OCI-LY1 (cell line): ENCODE measurements around the gene RABL6.

Experiments
- H2AFZ ChIP-seq: fragments of 200-600 bp; sonication (generic), shearing (Covaris generic); 2 replicates; pipeline ENCODE4 v1.6.0; 2014; ENCODE audit warnings: antibody characterized with exemption, mild to moderate bottlenecking, low read length
- H3F3A ChIP-seq: fragments of 200-600 bp; sonication (generic), shearing (Covaris generic); 2 replicates; pipeline ENCODE4 v1.6.0; 2014; ENCODE audit warnings: mild to moderate bottlenecking, antibody characterized with exemption, low read length, moderate library complexity; ENCODE audit not compliant: insufficient read depth
- H3K27ac ChIP-seq: fragments of 200-600 bp; sonication (generic); 2 replicates; pipeline ENCODE4 v1.5.1; 2014; ENCODE audit warnings: low read length, mixed run types, mild to moderate bottlenecking, low read depth; ENCODE audit not compliant: poor library complexity, severe bottlenecking
- H3K27me3 ChIP-seq: fragments of 200-600 bp; sonication (generic); 2 replicates; pipeline ENCODE4 v1.6.0; 2014; ENCODE audit warnings: antibody characterized with exemption, mild to moderate bottlenecking, low read length, moderate library complexity; ENCODE audit not compliant: insufficient read depth
- H3K36me3 ChIP-seq: fragments of 200-600 bp; sonication (generic); 2 replicates; pipeline ENCODE4 v1.6.1; 2014; ENCODE audit warnings: mild to moderate bottlenecking, antibody characterized with exemption, low read length, moderate library complexity, mixed read lengths; ENCODE audit not compliant: insufficient read depth
- H3K4me1 ChIP-seq: fragments of 200-600 bp; sonication (generic); 2 replicates; pipeline ENCODE4 v1.5.1; 2014; ENCODE audit warnings: mild to moderate bottlenecking, low read length, moderate library complexity; ENCODE audit not compliant: insufficient read depth, severe bottlenecking
- H3K4me2 ChIP-seq: fragments of 200-600 bp; sonication (generic), shearing (Covaris generic); 2 replicates; pipeline ENCODE4 v1.6.1; 2014; ENCODE audit warnings: low read length
- H3K4me3 ChIP-seq: fragments of 200-600 bp; sonication (generic); 2 replicates; pipeline ENCODE4 v1.5.1; 2014; ENCODE audit warnings: low read length, low read depth, mild to moderate bottlenecking, mixed read lengths; ENCODE audit not compliant: poor library complexity, severe bottlenecking
- H3K79me2 ChIP-seq: fragments of 200-600 bp; shearing (Covaris generic); 2 replicates; pipeline ENCODE4 v1.6.1; 2016; ENCODE audit warnings: mixed run types, low read length, mixed read lengths; ENCODE audit not compliant: insufficient read depth
- H3K9ac ChIP-seq: fragments of 200-600 bp; sonication (generic), shearing (Covaris generic); 2 replicates; pipeline ENCODE4 v1.6.1; 2014; ENCODE audit warnings: mild to moderate bottlenecking, low read length, mixed read lengths
- H3K9me2 ChIP-seq: fragments of 200-600 bp; sonication (generic), shearing (Covaris generic); 2 replicates; pipeline ENCODE4 v1.6.1; 2014; ENCODE audit warnings: low read depth, mild to moderate bottlenecking, low read length, mixed read lengths
- H3K9me3 ChIP-seq: fragments of 200-600 bp; shearing (Covaris generic); 2 replicates; pipeline ENCODE4 v1.6.1; 2014; ENCODE audit warnings: low read length, mixed read lengths
- H4K20me1 ChIP-seq: fragments of 200-600 bp; sonication (generic), shearing (Covaris generic); 2 replicates; pipeline ENCODE4 v1.6.0; 2016; ENCODE audit warnings: mild to moderate bottlenecking, low read length; ENCODE audit not compliant: insufficient read depth
- CTCF ChIP-seq: fragments of 200-600 bp; sonication (generic), shearing (Covaris generic); IDR thresholded peaks from 2 replicates; pipeline ENCODE4 v1.5.1; 2017; ENCODE audit warnings: mild to moderate bottlenecking, antibody characterized with exemption, low read length, moderate library complexity, mixed read lengths
- EZH2 ChIP-seq: fragments of 200-600 bp; sonication (generic), shearing (Covaris generic); IDR thresholded peaks from 2 replicates; pipeline ENCODE4 v1.8.0; 2017; ENCODE audit warnings: borderline replicate concordance, mixed run types, mild to moderate bottlenecking, antibody characterized with exemption, low read length, moderate library complexity, mixed read lengths

RABL6 gene

GRCh38 chr9:136857166-136857565 is 49.4 kb downstream of the RABL6 start:
- Histone ChIP-seq H3K79me2 (no peaks in the 10 kb centered on the region), H3K4me1 (no peaks in the 10 kb centered on the region), H3K9me2 (no peaks in the 10 kb centered on the region), H2AFZ (no peak overlapping the region), H3F3A (no peaks in the 10 kb centered on the region), H3K27me3 (no peaks in the 10 kb centered on the region), H3K4me2 (no peak overlapping the region), H3K27ac (no peak overlapping the region), H3K4me3 (no peak overlapping the region), H3K9me3 (no peaks in the 10 kb centered on the region), H4K20me1 (no peaks in the 10 kb centered on the region), H3K9ac (no peak overlapping the region), H3K36me3 (peaks cover 18% of the 10 kb centered on the region)
- no peak for TF ChIP-seq CTCF
- no peak for TF ChIP-seq EZH2

GRCh38 chr9:136857581-136858412 is 50.0 kb downstream of the RABL6 start:
- Histone ChIP-seq H3K4me2 (no peak overlapping the region), H3F3A (no peaks in the 10 kb centered on the region), H3K4me1 (no peaks in the 10 kb centered on the region), H3K9me3 (no peaks in the 10 kb centered on the region), H3K27me3 (no peaks in the 10 kb centered on the region), H3K36me3 (peaks cover 24% of the 10 kb centered on the region), H3K4me3 (no peak overlapping the region), H3K79me2 (no peaks in the 10 kb centered on the region), H2AFZ (no peak overlapping the region), H3K27ac (no peak overlapping the region), H4K20me1 (no peaks in the 10 kb centered on the region), H3K9ac (no peak overlapping the region), H3K9me2 (no peaks in the 10 kb centered on the region)
- TF ChIP-seq EZH2 (no peak), CTCF (no peak)

- peaks cover 31% of the 10 kb centered on the region for H3K36me3 ChIP-seq
Measured at GRCh38 chr9:136858452-136858843, 50.7 kb downstream of the RABL6 start.

More at GRCh38 chr9:136858452-136858843, 50.7 kb downstream of the RABL6 start:
- no peaks in the 10 kb centered on the region for H3F3A ChIP-seq
- no peak overlapping the region for H3K4me2 ChIP-seq
- H3K4me1 ChIP-seq, result no peaks in the 10 kb centered on the region
- no peaks in the 10 kb centered on the region for H3K79me2 ChIP-seq
- H3K9me3 ChIP-seq, result no peaks in the 10 kb centered on the region
- no peaks in the 10 kb centered on the region for H3K27me3 ChIP-seq
- H4K20me1 ChIP-seq, result no peaks in the 10 kb centered on the region
- H2AFZ ChIP-seq, result no peak overlapping the region
- no peaks in the 10 kb centered on the region for H3K9me2 ChIP-seq
- no peak overlapping the region for H3K9ac ChIP-seq
- H3K4me3 ChIP-seq, result no peak overlapping the region
- no peak overlapping the region for H3K27ac ChIP-seq
- TF ChIP-seq EZH2, result no peak
- TF ChIP-seq CTCF, result no peak
